K562 (cell line): ENCODE results near the gene ERAP2. TPM values are rescaled to one million over a fixed set of nuclear protein-coding genes. Genes with fewer than 3 reads are reported as not detected.

Source experiments
- ATAC-seq: fragments of 200-7000 bp; cut with Tn5 transposase; 3 replicates; pipeline ENCODE4 v1.9.1; 2020; ENCODE audit warnings: moderate library complexity
- BruUV-seq: library from RNA; stranded (reverse); fragments of 400-500 nt; replicated peaks from 2 replicates; lab custom pipeline; 2021; lab: Mats Ljungman, UMichigan
- CTCF ChIA-PET: fragments of 300-600 bp; formaldehyde crosslinking; extraction: SDS; loops from one replicate; lab custom pipeline; 2021; ENCODE audit warnings: low intra/inter-chr PET ratio; lab: Yijun Ruan, JAX
- POLR2A ChIA-PET: fragments of 300-600, 350-650 bp; sonication (Branson Sonifier 250); formaldehyde crosslinking; extraction: SDS; loops from one replicate; lab custom pipeline; 2021; ENCODE audit warnings: antibody characterized with exemption, inconsistent platforms; lab: Yijun Ruan, JAX
- DNase-seq, 4 experiments: peaks; one replicate each; pipeline versions ENCODE4 v3.0.0 to v3.0.0-alpha.2; 2011 to 2018; ENCODE audit warnings: low spot score in 3 of 4, mixed read lengths in 3 of 4; ENCODE audit errors: extremely low read depth in 1 of 4
- FAIRE-seq: peaks from 2 replicates; lab custom pipeline; 2011; peaks lifted over from hg19 to GRCh38; lab: Jason Lieb, UNC
- H2AFZ ChIP-seq: 2 replicates; pipeline ENCODE4 v1.6.0; 2011; ENCODE audit warnings: low read depth, low read length, control low read depth, inconsistent platforms
- H3K27ac ChIP-seq: fragments of 200-600 bp; 3 replicates; pipeline ENCODE4 v1.8.0; 2011; ENCODE audit warnings: low read depth, mild to moderate bottlenecking, control low read depth, inconsistent platforms, low read length, moderate library complexity, mixed read lengths; ENCODE audit errors: extremely low read depth
- H3K27me3 ChIP-seq, 2 experiments: fragments of 300-600 bp in 1 of 2; 2 replicates in 1 of 2; 3 replicates in 1 of 2; pipeline versions ENCODE4 v1.6.0 to v1.8.0; 2011; ENCODE audit warnings: inconsistent platforms in 2 of 2, low read length in 2 of 2, mild to moderate bottlenecking in 1 of 2, mixed read lengths in 1 of 2, moderate library complexity in 1 of 2; ENCODE audit not compliant: control insufficient read depth in 2 of 2, insufficient read depth in 2 of 2
- H3K36me3 ChIP-seq: fragments of 300-600 bp; 3 replicates; pipeline ENCODE4 v1.8.0; 2011; ENCODE audit warnings: mild to moderate bottlenecking, low read length, inconsistent platforms; ENCODE audit not compliant: control insufficient read depth, insufficient read depth
- H3K4me1 ChIP-seq, 2 experiments: fragments of 200-600 bp in 1 of 2; replicated peaks in 1 of 2; 2 replicates in 1 of 2; 3 replicates in 1 of 2; pipeline versions ENCODE4 v1.5.1 to v1.8.0; 2011; ENCODE audit warnings: inconsistent platforms in 2 of 2, low read length in 2 of 2, mild to moderate bottlenecking in 1 of 2, mixed read lengths in 1 of 2, moderate library complexity in 1 of 2; ENCODE audit not compliant: control insufficient read depth in 2 of 2, insufficient read depth in 2 of 2
- H3K4me2 ChIP-seq: 2 replicates; pipeline ENCODE4 v1.6.1; 2011; ENCODE audit warnings: low read length, control low read depth, inconsistent platforms, mixed read lengths; ENCODE audit not compliant: insufficient read depth
- H3K4me3 ChIP-seq: fragments of 200-600 bp; sonication (generic), shearing (Covaris generic); 2 replicates; pipeline ENCODE4 v1.5.1; 2016; ENCODE audit warnings: control low read depth, inconsistent platforms
- H3K79me2 ChIP-seq: fragments of 200-600 bp; 3 replicates; pipeline ENCODE4 v1.8.0; 2011; ENCODE audit warnings: low read length, inconsistent platforms; ENCODE audit not compliant: control insufficient read depth, insufficient read depth
- H3K9ac ChIP-seq, 2 experiments: 2 replicates each; pipeline versions ENCODE4 v1.6.0 to v1.6.1; 2011; ENCODE audit warnings: low read depth in 2 of 2, low read length in 2 of 2, control low read depth in 1 of 2, inconsistent platforms in 1 of 2, mild to moderate bottlenecking in 1 of 2, mixed read lengths in 1 of 2; ENCODE audit not compliant: insufficient read depth in 1 of 2
- H3K9me1 ChIP-seq: one replicate; pipeline ENCODE4 v1.6.0; 2011; ENCODE audit warnings: inconsistent platforms, mild to moderate bottlenecking, low read length, moderate library complexity; ENCODE audit not compliant: control insufficient read depth, insufficient read depth
- H3K9me3 ChIP-seq: replicated peaks from 2 replicates; pipeline ENCODE4 v1.5.1; 2011; ENCODE audit warnings: low read depth, low read length, inconsistent platforms; ENCODE audit not compliant: control insufficient read depth, insufficient read depth
- H4K20me1 ChIP-seq: replicated peaks from 2 replicates; pipeline ENCODE4 v1.6.1; 2011; ENCODE audit warnings: low read length, inconsistent platforms, mixed read lengths; ENCODE audit not compliant: control insufficient read depth, insufficient read depth
- CHCHD3 ChIP-seq: fragments of 250-450 bp; sonication (Bioruptor Pico); IDR thresholded peaks from 2 replicates; pipeline ENCODE4 v2.1.2; 2022; ENCODE audit warnings: mild to moderate bottlenecking
- E2F1 ChIP-seq: sonication (generic); formaldehyde crosslinking; IDR thresholded peaks from 2 replicates; pipeline ENCODE4 v1.8.1; 2023; ENCODE audit warnings: mild to moderate bottlenecking, missing genetic modification reagents, moderate library complexity
- ESRRB ChIP-seq: fragments of 250-450 bp; sonication (Bioruptor Pico); IDR thresholded peaks from 2 replicates; pipeline ENCODE4 v1.5.0; 2020; ENCODE audit warnings: mild to moderate bottlenecking, moderate library complexity, borderline replicate concordance
- ETS2 ChIP-seq: IDR thresholded peaks from 2 replicates; pipeline ENCODE4 v1.6.1; 2016; ENCODE audit warnings: borderline replicate concordance, missing genetic modification characterization, mild to moderate bottlenecking, moderate library complexity, missing compliant biosample characterization; ENCODE audit not compliant: poor library complexity, severe bottlenecking
- ETV1 ChIP-seq: fragments of 450-650 bp; conservative IDR thresholded peaks from 2 replicates; pipeline ENCODE4 v1.6.1; 2016; ENCODE audit warnings: missing genetic modification characterization, control low read depth, low read depth, missing compliant biosample characterization
- GABPB2 ChIP-seq: fragments of 250-450 bp; sonication (Bioruptor Pico); conservative IDR thresholded peaks from 2 replicates; pipeline ENCODE4 v1.5.1; 2021; ENCODE audit warnings: mild to moderate bottlenecking
- HDAC8 ChIP-seq: fragments of 450-650 bp; IDR thresholded peaks from 2 replicates; pipeline ENCODE4 v1.6.1; 2016; ENCODE audit warnings: mild to moderate bottlenecking, missing genetic modification characterization, moderate library complexity, missing compliant biosample characterization
- HNRNPH1 ChIP-seq: fragments of 200-400 bp; formaldehyde crosslinking; optimal IDR thresholded peaks from 2 replicates; pipeline ENCODE3; 2017; ENCODE audit warnings: low read depth, mild to moderate bottlenecking, low read length, moderate library complexity
- MYBL2 ChIP-seq, 2 experiments: fragments of 450-650 bp in 1 of 2; sonication (generic) in 1 of 2; formaldehyde crosslinking in 1 of 2; IDR thresholded peaks; 2 replicates each; pipeline versions ENCODE4 v1.6.1 to v1.8.1; 2017 to 2022; ENCODE audit warnings: borderline replicate concordance in 1 of 2, inconsistent platforms in 1 of 2, low read depth in 1 of 2, mild to moderate bottlenecking in 1 of 2, missing genetic modification reagents in 1 of 2, moderate library complexity in 1 of 2
- NFATC3 ChIP-seq: fragments of 450-650 bp; IDR thresholded peaks from 2 replicates; pipeline ENCODE4 v1.6.1; 2017; ENCODE audit warnings: mild to moderate bottlenecking
- SIX5 ChIP-seq, 2 experiments: IDR thresholded peaks; 2 replicates each; pipeline ENCODE4 v1.6.1; 2011; ENCODE audit warnings: low read length in 2 of 2, borderline replicate concordance in 1 of 2, low read depth in 1 of 2, mild to moderate bottlenecking in 1 of 2, moderate library complexity in 1 of 2; ENCODE audit not compliant: insufficient read depth in 1 of 2
- SRSF7 ChIP-seq: fragments of 200-400 bp; formaldehyde crosslinking; optimal IDR thresholded peaks from 2 replicates; pipeline ENCODE3; 2017; ENCODE audit warnings: mild to moderate bottlenecking, low read depth, low read length
- ZNF324 ChIP-seq: fragments of 250-450 bp; sonication (Bioruptor Pico); IDR thresholded peaks from 2 replicates; pipeline ENCODE4 v1.4.0; 2020; ENCODE audit warnings: mild to moderate bottlenecking
- ZNF347 ChIP-seq: fragments of 450-650 bp; formaldehyde crosslinking; IDR thresholded peaks from 2 replicates; pipeline ENCODE4 v1.4.0; 2020; ENCODE audit warnings: low read depth, mild to moderate bottlenecking, moderate library complexity
- ZNF445 ChIP-seq: fragments of 250-450 bp; sonication (Bioruptor Pico); IDR thresholded peaks from 2 replicates; pipeline ENCODE4 v1.4.0; 2020; ENCODE audit warnings: low read depth, mild to moderate bottlenecking, moderate library complexity
- WGBS: fragments of 100-300 bp; shearing (Covaris generic); methylation state at CpG from one replicate; pipeline ENCODE4 v1.1.6; 2016; ENCODE audit warnings: low coverage, mixed read lengths; ENCODE audit not compliant: insufficient coverage; ENCODE audit errors: missing lambda C conversion rate; 5-methylcytosine and 5-hydroxymethylcytosine counted together
- in situ Hi-C: fragments of 300-500 bp; cut with MboI; formaldehyde crosslinking; loops from 4 replicates; pipeline ENCODE4 v1.15.0; 2018; ENCODE audit warnings: inconsistent platforms, mixed read lengths
- intact Hi-C: fragments of 100-400 bp; cut with micrococcal nuclease; formaldehyde crosslinking; loops from 2 replicates; pipeline ENCODE4 v1.14.2; 2022
- polyA plus RNA-seq, 8 experiments: library from polyadenylated mRNA; depleted of rRNA in 4 of 8; stranded (reverse) in 5 of 8; unstranded in 3 of 8; fragments of >200 nt; fragmentation: Nextera tagmentation in 2 of 8; fragmentation: Illumina TruSeq in 1 of 8; extraction: Ambion mirVana in 2 of 8; extraction: Trizol in 1 of 8; gene quantifications; 2 replicates each; pipeline versions ENCODE4 v1.2.1 to v1.2.3, GENCODE V29; 2011 to 2014; ENCODE audit warnings: inconsistent platforms in 1 of 8, missing spikeins in 1 of 8
- total RNA-seq, 7 experiments: library from RNA; depleted of rRNA in 6 of 7; stranded (reverse); fragments of >200 nt in 6 of 7; fragmentation: Illumina TruSeq in 2 of 7; extraction: Trizol in 2 of 7; gene quantifications; 2 replicates each; pipeline versions ENCODE4 v1.2.1 to v1.2.3, GENCODE V29; 2011 to 2021; ENCODE audit warnings: low replicate concordance in 1 of 7

Gene ERAP2
- total and polyA plus RNA-seq, 9 of the 15 experiments (the other 6 are each of a cell fraction or from before 2014, with no cell fraction given) = 0.93 to 4.0 (median 2.1) TPM

DNA sequence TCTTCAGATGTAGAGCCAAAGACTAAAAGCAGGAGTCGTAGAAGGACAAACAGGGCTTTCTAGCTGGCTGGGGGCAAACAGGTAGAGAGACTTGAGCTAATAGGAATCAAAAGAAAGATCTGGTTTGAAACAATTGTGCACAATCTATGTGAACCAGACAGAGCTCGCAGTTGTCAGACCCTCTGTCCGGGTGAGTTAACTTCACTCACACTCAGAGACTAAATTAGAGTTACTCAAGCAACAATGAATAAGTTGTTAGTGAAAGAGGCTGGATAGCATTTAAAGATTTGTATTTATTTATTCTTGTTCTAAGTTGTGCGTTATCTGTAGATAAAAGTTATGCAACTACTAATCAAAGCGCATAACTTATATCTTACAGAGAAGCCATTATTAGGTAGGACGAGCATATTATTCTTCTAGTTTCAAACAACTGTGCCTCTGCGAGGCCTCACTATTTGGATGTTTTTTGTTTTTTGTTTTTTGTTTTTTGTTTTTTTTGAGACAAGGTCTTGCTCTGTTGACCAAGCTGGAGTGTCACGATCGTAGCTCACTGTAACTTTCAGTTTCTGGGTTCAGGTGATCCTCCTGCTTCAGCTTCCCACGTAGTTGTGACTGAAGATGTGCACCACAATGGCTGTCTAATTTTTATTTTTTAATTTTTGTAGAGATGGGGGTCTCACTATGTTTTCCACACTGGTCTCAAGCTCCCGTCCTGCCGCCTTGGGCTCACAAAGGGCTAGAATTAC lies 46.4 kb downstream of the ERAP2 start:
- TF ChIP-seq ZNF445 (CRISPR knock-in tag) (no peak), ETV1 (no peak), SRSF7 (no peak), HDAC8 (tag) (no peak), MYBL2 (IDR thresholded peaks at IDR 0.05; ENCODE audit: low read depth) (no peak), MYBL2 (CRISPR knock-in tag; IDR thresholded peaks at IDR 0.05; ENCODE audit: borderline replicate concordance) (no peak), SIX5 (IDR thresholded peaks at IDR 0.05; ENCODE audit: borderline replicate concordance in 1 of 2, insufficient read depth in 1 of 2, low read depth in 1 of 2, low read length in 2 of 2) (no peak), ZNF347 (CRISPR knock-in tag) (no peak), ESRRB (CRISPR knock-in tag) (no peak), CHCHD3 (CRISPR knock-in tag) (no peak), GABPB2 (CRISPR knock-in tag) (no peak), ETS2 (tag) (no peak), ZNF324 (CRISPR knock-in tag) (no peak), NFATC3 (no peak), E2F1 (no peak), HNRNPH1 (no peak)
- H3K27me3 ChIP-seq = no peaks in the 10 kb centered on the region
- no peak for FAIRE-seq
- H3K27ac ChIP-seq = no peak overlapping the region
- no peaks in the 10 kb centered on the region for H4K20me1 ChIP-seq
- no peaks in the 10 kb centered on the region for H3K36me3 ChIP-seq
- no peak overlapping the region for H3K4me3 ChIP-seq
- H3K9me3 ChIP-seq = no peaks in the 10 kb centered on the region
- ATAC-seq = peak; percentile 33; the same call in 1 of the 3 replicates
- H3K79me2 ChIP-seq = no peaks in the 10 kb centered on the region
- intact Hi-C loops = no loop called here
- BruUV-seq = no TSS peak
- in situ Hi-C loops = no loop called here
- 80% methylated on average over 12 of the region's 12 CpGs for WGBS
- H3K4me2 ChIP-seq = no peak overlapping the region
- H3K9ac ChIP-seq = no peak overlapping the region
- ChIA-PET POLR2A (no interaction called here), CTCF (no interaction called here)
- peaks cover 0 to 9% of the 10 kb centered on the region in 2 experiments; a peak in 4 of 5 replicates for H3K4me1 ChIP-seq
- DNase-seq = no peak
- peak overlapping the region; percentile 34; the same call in 1 of the 2 replicates for H2AFZ ChIP-seq
- no peaks in the 10 kb centered on the region for H3K9me1 ChIP-seq
